ENCODE measurements around the gene PGA3.

DNA sequence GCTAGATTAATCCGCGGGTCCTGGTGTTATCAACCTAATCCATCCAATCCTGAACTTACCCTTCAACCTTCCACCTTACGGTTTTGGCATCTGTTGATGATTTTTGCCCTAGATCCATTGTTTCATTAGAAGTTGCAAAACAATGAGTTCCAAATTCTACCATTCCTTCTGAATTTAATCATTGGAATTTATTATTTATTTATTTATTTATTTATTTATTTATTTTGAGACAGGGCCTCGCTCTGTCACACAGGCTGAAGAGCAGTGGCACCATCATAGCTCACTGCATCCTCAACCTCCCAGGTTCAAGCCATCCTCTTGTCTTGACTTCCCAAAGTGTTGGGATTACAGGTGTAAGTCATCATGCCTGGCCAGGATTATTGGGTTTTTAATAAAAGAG, 21.8 kb upstream of the PGA3 start:
- TF ChIP-seq POLR2A (IDR thresholded peaks at IDR 0.05; ENCODE audit: control extremely low read depth in 1 of 2, low read depth in 2 of 2, low read length in 2 of 2) (no peak), EGR1 (IDR thresholded peaks at IDR 0.05; ENCODE audit: borderline replicate concordance, low read depth, low read length) (no peak), NRF1 (IDR thresholded peaks at IDR 0.05; ENCODE audit: low read depth, low read length) (no peak), ZNF274 (IDR thresholded peaks at IDR 0.05; ENCODE audit: borderline replicate concordance, extremely low read depth, low read length) (no peak), ASH2L (IDR thresholded peaks at IDR 0.05; ENCODE audit: low read length) (no peak), MAX (IDR thresholded peaks at IDR 0.05) (no peak), TAF1 (IDR thresholded peaks at IDR 0.05; ENCODE audit: low read depth, low read length) (no peak), RXRA (IDR thresholded peaks at IDR 0.05; ENCODE audit: insufficient read depth, low read depth, low read length) (no peak), EZH2 (IDR thresholded peaks at IDR 0.05; ENCODE audit: low read depth, low read length, severe bottlenecking) (no peak), BRCA1 (IDR thresholded peaks at IDR 0.05; ENCODE audit: low read depth, low read length) (no peak), CHD2 (IDR thresholded peaks at IDR 0.05; ENCODE audit: low read length) (no peak), HDAC6 (IDR thresholded peaks at IDR 0.05; ENCODE audit: low read depth, low read length) (no peak), BCL11A (IDR thresholded peaks at IDR 0.05; ENCODE audit: low read depth in 2 of 2, low read length in 2 of 2) (no peak)
- TF ChIP-seq, protein P1, sequence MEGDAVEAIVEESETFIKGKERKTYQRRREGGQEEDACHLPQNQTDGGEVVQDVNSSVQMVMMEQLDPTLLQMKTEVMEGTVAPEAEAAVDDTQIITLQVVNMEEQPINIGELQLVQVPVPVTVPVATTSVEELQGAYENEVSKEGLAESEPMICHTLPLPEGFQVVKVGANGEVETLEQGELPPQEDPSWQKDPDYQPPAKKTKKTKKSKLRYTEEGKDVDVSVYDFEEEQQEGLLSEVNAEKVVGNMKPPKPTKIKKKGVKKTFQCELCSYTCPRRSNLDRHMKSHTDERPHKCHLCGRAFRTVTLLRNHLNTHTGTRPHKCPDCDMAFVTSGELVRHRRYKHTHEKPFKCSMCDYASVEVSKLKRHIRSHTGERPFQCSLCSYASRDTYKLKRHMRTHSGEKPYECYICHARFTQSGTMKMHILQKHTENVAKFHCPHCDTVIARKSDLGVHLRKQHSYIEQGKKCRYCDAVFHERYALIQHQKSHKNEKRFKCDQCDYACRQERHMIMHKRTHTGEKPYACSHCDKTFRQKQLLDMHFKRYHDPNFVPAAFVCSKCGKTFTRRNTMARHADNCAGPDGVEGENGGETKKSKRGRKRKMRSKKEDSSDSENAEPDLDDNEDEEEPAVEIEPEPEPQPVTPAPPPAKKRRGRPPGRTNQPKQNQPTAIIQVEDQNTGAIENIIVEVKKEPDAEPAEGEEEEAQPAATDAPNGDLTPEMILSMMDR (IDR thresholded peaks at IDR 0.05; ENCODE audit: control extremely low read depth in 1 of 3, insufficient read depth in 1 of 3, low read depth in 1 of 3, low read length in 3 of 3): no peak

All from H1 (cell line).